ENCODE measurements around the gene KIT. TPM values are rescaled to one million over a fixed set of nuclear protein-coding genes. Genes with fewer than 3 reads are reported as not detected.

KIT gene
- 1.1 and 3.2 TPM in 2 replicates for total RNA-seq

GRCh38 chr4:54657551-54658251 is at the start of gene KIT:
Gene KIT (plus strand): TSS chr4:54657957. CDS start chr4:54658015, 58 bp downstream.

